Common myeloid progenitor, CD34-positive (primary cell): Measurements from ENCODE around the gene ECPAS.
"Not testable (repeated sequence)": the region's sequence is repeated elsewhere in the genome, so short reads cannot be mapped to it uniquely, and the experiment has no call there.

Experiments
- CTCF ChIA-PET: fragments of 350-600 bp; sonication (Branson Sonifier 250); formaldehyde crosslinking; loops from one replicate; lab custom pipeline; 2021; ENCODE audit warnings: antibody characterized with exemption; lab: Charles Lee
- POLR2A ChIA-PET: fragments of 350-600 bp; sonication (Branson Sonifier 250); formaldehyde crosslinking; loops from one replicate; lab custom pipeline; 2021; ENCODE audit warnings: antibody characterized with exemption; lab: Charles Lee
- DNase-seq, 3 donors: peaks; one replicate each; pipeline versions ENCODE4 v3.0.0 to v3.0.0-alpha.2; 2013
- H3K27ac ChIP-seq, 2 experiments: 1 replicate in 1 of 2; 2 replicates in 1 of 2; pipeline ENCODE4 v1.7.0; 2013; ENCODE audit warnings: inconsistent platforms in 2 of 2, low read length in 2 of 2, mild to moderate bottlenecking in 2 of 2, low read depth in 1 of 2, moderate library complexity in 1 of 2; ENCODE audit not compliant: severe bottlenecking in 2 of 2, insufficient read depth in 1 of 2, poor library complexity in 1 of 2
- H3K27me3 ChIP-seq, 5 experiments: replicated peaks in 2 of 5; 1 replicate in 3 of 5; 2 replicates in 2 of 5; pipeline versions ENCODE4 v1.6.1 to v1.7.0; 2013; ENCODE audit warnings: low read length in 4 of 5, mild to moderate bottlenecking in 2 of 5, moderate library complexity in 2 of 5, inconsistent platforms in 1 of 5; ENCODE audit not compliant: insufficient read depth in 5 of 5, control insufficient read depth in 4 of 5
- H3K36me3 ChIP-seq, 4 experiments: 1 replicate in 2 of 4; 2 replicates in 2 of 4; pipeline versions ENCODE4 v1.6.1 to v1.7.0; 2013; ENCODE audit warnings: low read length in 3 of 4, control low read depth in 1 of 4, mild to moderate bottlenecking in 1 of 4; ENCODE audit not compliant: control insufficient read depth in 4 of 4, insufficient read depth in 4 of 4
- H3K4me1 ChIP-seq, 4 experiments: 1 replicate in 3 of 4; 2 replicates in 1 of 4; pipeline versions ENCODE4 v1.6.1 to v1.7.1; 2013; ENCODE audit warnings: low read length in 3 of 4, mild to moderate bottlenecking in 3 of 4, control low read depth in 1 of 4, inconsistent platforms in 1 of 4, moderate library complexity in 1 of 4; ENCODE audit not compliant: control insufficient read depth in 4 of 4, insufficient read depth in 4 of 4; ENCODE audit errors: control extremely low read depth in 1 of 4
- H3K4me3 ChIP-seq, 7 experiments: 1 replicate in 4 of 7; 2 replicates in 3 of 7; pipeline versions ENCODE4 v1.5.1 to v1.7.0; 2013; ENCODE audit warnings: mild to moderate bottlenecking in 7 of 7, low read length in 6 of 7, moderate library complexity in 6 of 7, inconsistent platforms in 2 of 7, low read depth in 2 of 7, control low read depth in 1 of 7; ENCODE audit not compliant: insufficient read depth in 4 of 7, control insufficient read depth in 1 of 7; ENCODE audit errors: extremely low read depth in 1 of 7
- H3K9me3 ChIP-seq, 5 experiments: 1 replicate in 4 of 5; 2 replicates in 1 of 5; pipeline versions ENCODE4 v1.6.1 to v1.7.1; 2013; ENCODE audit warnings: low read length in 4 of 5, mild to moderate bottlenecking in 2 of 5, inconsistent platforms in 1 of 5, low read depth in 1 of 5, moderate library complexity in 1 of 5; ENCODE audit not compliant: control insufficient read depth in 4 of 5, insufficient read depth in 2 of 5; ENCODE audit errors: control extremely low read depth in 1 of 5
- WGBS: methylation state at CpG from one replicate; pipeline ENCODE4 v1.1.5; 2013; ENCODE audit not compliant: insufficient coverage; 5-methylcytosine and 5-hydroxymethylcytosine counted together

Gene ECPAS

GRCh38 chr9:111525056-111525977, 41.1 kb upstream of the ECPAS start, which contains the start of gene ZNF483:
ZNF483 (plus strand) TSS chr9:111525179; CDS start chr9:111527396, 2,217 bp downstream.
- Histone ChIP-seq H3K9me3 (peaks cover 3 to 9% (median 5%) of the 10 kb centered on the region in 5 experiments), H3K36me3 (peaks cover 0 to 2% (median 0%) of the 10 kb centered on the region in 4 experiments), H3K4me1 (peaks cover 0 to 15% (median 12%) of the 10 kb centered on the region in 4 experiments), H3K27ac (no peak within 1 kb of the TSS), H3K4me3 (peak within 1 kb of the TSS; percentile 25 to 89 (median 72)), H3K27me3 (peaks cover 4 to 15% (median 9%) of the 10 kb centered on the region in 5 experiments)
- WGBS = under 1% methylated on average over 44 of the region's 66 CpGs
- POLR2A ChIA-PET = no interaction called here
- peak; percentile 49 to 85 (median 68) for DNase-seq
- CTCF ChIA-PET = no interaction called here

DNA sequence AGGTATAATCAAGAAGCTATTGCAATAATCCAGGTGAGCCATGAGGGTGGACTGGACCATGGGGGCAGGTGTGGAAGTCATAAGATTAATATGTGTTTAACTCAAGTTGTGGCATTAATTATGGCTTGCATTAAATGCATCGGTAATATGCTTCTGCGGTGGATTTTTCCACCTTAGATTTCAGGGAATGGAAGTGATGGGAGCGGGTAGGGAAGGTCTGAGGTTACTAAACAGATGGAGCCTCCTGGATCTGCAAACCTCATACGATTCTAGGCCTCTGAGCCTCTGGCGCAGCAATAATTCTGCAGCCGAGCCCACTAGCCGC, 40.5 kb upstream of the ECPAS start:
- no peaks in the 10 kb centered on the region for H3K36me3 ChIP-seq
- ChIA-PET CTCF (no interaction called here), POLR2A (no interaction called here)
- peak overlapping the region; percentile 25 to 89 (median 72) for H3K4me3 ChIP-seq
- 33% methylated on average over 7 of the region's 7 CpGs for WGBS
- H3K9me3 ChIP-seq = peaks cover 3 to 9% (median 3%) of the 10 kb centered on the region in 5 experiments
- DNase-seq = no peak
- no peak overlapping the region for H3K27ac ChIP-seq
- H3K27me3 ChIP-seq = peaks cover 4 to 15% (median 9%) of the 10 kb centered on the region in 5 experiments
- H3K4me1 ChIP-seq = peaks cover 0 to 15% (median 12%) of the 10 kb centered on the region in 4 experiments

GRCh38 chr9:111516061-111516465, 31.9 kb upstream of the ECPAS start:
- H3K27me3 ChIP-seq = peaks cover 0 to 1% (median 0%) of the 10 kb centered on the region in 5 experiments
- H3K27ac ChIP-seq = no peak overlapping the region
- DNase-seq = no peak
- no peaks in the 10 kb centered on the region for H3K4me1 ChIP-seq
- ChIA-PET POLR2A (no interaction called here), CTCF (interaction anchor here (0.6 kb wide), 1 partner anchor 18 kb away, joined by 3 read pairs; no protein-coding TSS in a partner anchor)
- H3K36me3 ChIP-seq = no peaks in the 10 kb centered on the region
- no peak overlapping the region for H3K4me3 ChIP-seq
- H3K9me3 ChIP-seq = peaks cover 0 to 9% (median 0%) of the 10 kb centered on the region in 5 experiments
- 94% methylated on average over 2 of the region's 2 CpGs for WGBS

- ChIA-PET POLR2A (no interaction called here), CTCF (no interaction called here)
- H3K4me1 ChIP-seq = no peaks in the 10 kb centered on the region
- H3K36me3 ChIP-seq = no peaks in the 10 kb centered on the region
- H3K4me3 ChIP-seq = no peak overlapping the region
- H3K27ac ChIP-seq = no peak overlapping the region
- no peaks in the 10 kb centered on the region for H3K27me3 ChIP-seq
- no peak for DNase-seq
- peaks cover 0 to 7% (median 0%) of the 10 kb centered on the region in 5 experiments for H3K9me3 ChIP-seq
Measured at GRCh38 chr9:111514967-111515366, 30.8 kb upstream of the ECPAS start.

GRCh38 chr9:111511581-111511980, 27.4 kb upstream of the ECPAS start:
- ChIA-PET CTCF (interaction anchor here (1.5 kb wide), 1 partner anchor 11 kb away, joined by 3 read pairs; no protein-coding TSS in a partner anchor), POLR2A (interaction anchor here (0.5 kb wide), 1 partner anchor 25 kb away, joined by 3 read pairs; no protein-coding TSS in a partner anchor)
- not testable (repeated sequence) for H3K4me3 ChIP-seq, H3K27ac ChIP-seq, H3K4me1 ChIP-seq, H3K27me3 ChIP-seq, DNase-seq, H3K9me3 ChIP-seq, H3K36me3 ChIP-seq
- WGBS = 96% methylated on average over 5 of the region's 6 CpGs

GRCh38 chr9:111502506-111502905, 18.3 kb upstream of the ECPAS start:
- Histone ChIP-seq H3K9me3 (no peaks in the 10 kb centered on the region), H3K36me3 (no peaks in the 10 kb centered on the region), H3K27me3 (no peaks in the 10 kb centered on the region), H3K27ac (no peak overlapping the region), H3K4me1 (no peaks in the 10 kb centered on the region), H3K4me3 (no peak overlapping the region)
- ChIA-PET CTCF (no interaction called here), POLR2A (interaction anchor here (0.6 kb wide), 1 partner anchor 131 kb away, joined by 3 read pairs; no protein-coding TSS in a partner anchor)
- 95% methylated on average over 3 of the region's 3 CpGs for WGBS
- DNase-seq = no peak

GRCh38 chr9:111501648-111502047, 17.5 kb upstream of the ECPAS start:
- no peaks in the 10 kb centered on the region for H3K27me3 ChIP-seq
- POLR2A ChIA-PET = no interaction called here
- H3K36me3 ChIP-seq = no peaks in the 10 kb centered on the region
- H3K9me3 ChIP-seq = no peaks in the 10 kb centered on the region
- no peaks in the 10 kb centered on the region for H3K4me1 ChIP-seq
- DNase-seq = no peak
- CTCF ChIA-PET = no interaction called here
- H3K4me3 ChIP-seq = no peak overlapping the region
- WGBS = 100% methylated on average over 1 of the region's 6 CpGs
- no peak overlapping the region for H3K27ac ChIP-seq
